Measurements from ENCODE around the gene STK32B. TPM values are rescaled to one million over a fixed set of nuclear protein-coding genes. Genes with fewer than 3 reads are reported as not detected.

The STK32B gene
- total and polyA plus RNA-seq, 2 of the 4 experiments (the other 2 are of a cell fraction), result 5.5 to 6.3 TPM

DNA sequence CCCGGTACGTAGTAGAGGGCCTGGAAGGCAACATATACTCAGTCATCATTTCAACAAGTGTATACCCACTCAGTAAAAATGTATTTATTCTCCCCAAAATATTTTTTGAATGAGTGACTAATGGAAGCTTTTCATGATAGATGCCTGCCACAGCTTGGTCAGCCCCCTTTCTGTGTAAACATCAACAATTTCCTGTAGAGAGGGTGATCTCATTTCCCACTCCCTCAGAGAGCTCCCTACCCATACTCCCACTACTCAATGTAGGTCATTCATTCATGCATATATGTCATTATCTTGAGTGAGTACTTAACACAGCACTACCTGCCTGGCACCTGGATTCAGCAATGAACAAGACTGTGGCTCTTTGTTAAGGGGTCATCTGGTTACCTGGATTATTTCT, 81.9 kb downstream of the STK32B start:
- no peak overlapping the region for H2AK9ac ChIP-seq (replicated peaks; ENCODE audit: low read depth, low read length, poor library complexity)
- DNase-seq (no peak), ATAC-seq (ENCODE audit: low read depth) (no peak)
- no peak overlapping the region for H3K4me2 ChIP-seq (ENCODE audit: low read depth, low read length)
- TF ChIP-seq CHD1 (IDR thresholded peaks at IDR 0.05; ENCODE audit: low read depth, low read length) (no peak), RCOR1 (IDR thresholded peaks at IDR 0.05; ENCODE audit: insufficient replicate concordance, low read length) (no peak), BHLHE40 (IDR thresholded peaks at IDR 0.05; ENCODE audit: low read depth, low read length) (no peak), POLR2A (IDR thresholded peaks at IDR 0.05; ENCODE audit: low read depth, low read length) (no peak), CEBPB (IDR thresholded peaks at IDR 0.05; ENCODE audit: low read depth, low read length) (no peak), MAZ (IDR thresholded peaks at IDR 0.05; ENCODE audit: borderline replicate concordance, low read depth, low read length) (no peak), MXI1 (IDR thresholded peaks at IDR 0.05; ENCODE audit: borderline replicate concordance, low read depth, low read length) (no peak), FOS (IDR thresholded peaks at IDR 0.05; ENCODE audit: low read depth, low read length) (no peak), NFE2L2 (IDR thresholded peaks at IDR 0.05; ENCODE audit: low read depth, low read length) (no peak), RAD21 (IDR thresholded peaks at IDR 0.05; ENCODE audit: low read length) (no peak), ELK1 (IDR thresholded peaks at IDR 0.05; ENCODE audit: borderline replicate concordance, low read depth, low read length) (no peak), RFX5 (IDR thresholded peaks at IDR 0.05; ENCODE audit: low read depth, low read length) (no peak)
- TF ChIP-seq, protein P1, sequence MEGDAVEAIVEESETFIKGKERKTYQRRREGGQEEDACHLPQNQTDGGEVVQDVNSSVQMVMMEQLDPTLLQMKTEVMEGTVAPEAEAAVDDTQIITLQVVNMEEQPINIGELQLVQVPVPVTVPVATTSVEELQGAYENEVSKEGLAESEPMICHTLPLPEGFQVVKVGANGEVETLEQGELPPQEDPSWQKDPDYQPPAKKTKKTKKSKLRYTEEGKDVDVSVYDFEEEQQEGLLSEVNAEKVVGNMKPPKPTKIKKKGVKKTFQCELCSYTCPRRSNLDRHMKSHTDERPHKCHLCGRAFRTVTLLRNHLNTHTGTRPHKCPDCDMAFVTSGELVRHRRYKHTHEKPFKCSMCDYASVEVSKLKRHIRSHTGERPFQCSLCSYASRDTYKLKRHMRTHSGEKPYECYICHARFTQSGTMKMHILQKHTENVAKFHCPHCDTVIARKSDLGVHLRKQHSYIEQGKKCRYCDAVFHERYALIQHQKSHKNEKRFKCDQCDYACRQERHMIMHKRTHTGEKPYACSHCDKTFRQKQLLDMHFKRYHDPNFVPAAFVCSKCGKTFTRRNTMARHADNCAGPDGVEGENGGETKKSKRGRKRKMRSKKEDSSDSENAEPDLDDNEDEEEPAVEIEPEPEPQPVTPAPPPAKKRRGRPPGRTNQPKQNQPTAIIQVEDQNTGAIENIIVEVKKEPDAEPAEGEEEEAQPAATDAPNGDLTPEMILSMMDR (conservative IDR thresholded peaks at IDR 0.05; ENCODE audit: low read depth, low read length), result no peak
- TF ChIP-seq, protein P2, sequence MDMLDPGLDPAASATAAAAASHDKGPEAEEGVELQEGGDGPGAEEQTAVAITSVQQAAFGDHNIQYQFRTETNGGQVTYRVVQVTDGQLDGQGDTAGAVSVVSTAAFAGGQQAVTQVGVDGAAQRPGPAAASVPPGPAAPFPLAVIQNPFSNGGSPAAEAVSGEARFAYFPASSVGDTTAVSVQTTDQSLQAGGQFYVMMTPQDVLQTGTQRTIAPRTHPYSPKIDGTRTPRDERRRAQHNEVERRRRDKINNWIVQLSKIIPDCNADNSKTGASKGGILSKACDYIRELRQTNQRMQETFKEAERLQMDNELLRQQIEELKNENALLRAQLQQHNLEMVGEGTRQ (IDR thresholded peaks at IDR 0.05; ENCODE audit: low read depth, low read length), result no peak
- H3K27me3 ChIP-seq (ENCODE audit: control insufficient read depth, insufficient read depth, low read length), result no peaks in the 10 kb centered on the region
- no peak overlapping the region for H2AK5ac ChIP-seq (ENCODE audit: low read depth, low read length)
- no peak overlapping the region for H2AFZ ChIP-seq (replicated peaks; ENCODE audit: low read length, poor library complexity)
- no peak overlapping the region for H3K27ac ChIP-seq (ENCODE audit: insufficient read depth, low read length)
- WGBS, 2 experiments (ENCODE audit: extremely low coverage in 2 of 2, insufficient read length in 1 of 2), result no CpG with 5 or more reads among the region's 2 CpGs
- no peak overlapping the region for H3K4me3 ChIP-seq (ENCODE audit: insufficient read depth, low read depth, low read length)
- H3K9me3 ChIP-seq (ENCODE audit: control insufficient read depth, insufficient read depth, low read length), result no peaks in the 10 kb centered on the region
- H3K4ac ChIP-seq (ENCODE audit: low read depth, low read length), result no peak overlapping the region
- H3K9me1 ChIP-seq (ENCODE audit: insufficient read depth, low read length), result 0 out of 2 replicates have a peak, but pooled peaks cover 2% of the 10 kb centered on the region
- H3K56ac ChIP-seq (ENCODE audit: extremely low read depth, insufficient read depth, low read length), result no peak overlapping the region
- H3K23ac ChIP-seq (ENCODE audit: low read depth, low read length), result no peak overlapping the region
- in situ Hi-C loops (cut with MboI; ENCODE audit: low sequenced_read_pairs), result no loop called here
- H3K4me1 ChIP-seq (ENCODE audit: control insufficient read depth, insufficient read depth, low read length), result no peaks in the 10 kb centered on the region
- 0 out of 4 replicates have a peak, but pooled peaks cover 0 to 5% of the 10 kb centered on the region in 2 experiments for H3K79me1 ChIP-seq (ENCODE audit: low read depth in 1 of 2, low read length in 2 of 2)
- intact Hi-C loops (cut with micrococcal nuclease), result no loop called here
- no peak overlapping the region for H2BK120ac ChIP-seq (ENCODE audit: low read depth, low read length)
- H3K36me3 ChIP-seq (ENCODE audit: control insufficient read depth, insufficient read depth, low read length), result no peaks in the 10 kb centered on the region
- dilution Hi-C loops (cut with HindIII; ENCODE audit: low sequenced_read_pairs, unreplicated experiment), result no loop called here
- POLR2A ChIA-PET (ENCODE audit: unreplicated experiment), result no interaction called here
- H3K14ac ChIP-seq (replicated peaks; ENCODE audit: low read depth, low read length), result no peak overlapping the region
- no peak overlapping the region for H4K91ac ChIP-seq (ENCODE audit: insufficient read depth, low read depth, low read length)
- no peak overlapping the region for H3K18ac ChIP-seq (ENCODE audit: low read depth, low read length)
- no peak overlapping the region for H4K5ac ChIP-seq (ENCODE audit: low read depth, low read length)
- no peak overlapping the region for H2BK5ac ChIP-seq (ENCODE audit: low read depth, low read length, poor library complexity, severe bottlenecking)
- BruUV-seq (replicated peaks), result no TSS peak
- CTCF ChIA-PET, result no interaction called here
- H2BK15ac ChIP-seq (ENCODE audit: low read depth, low read length), result no peak overlapping the region
- no peak overlapping the region for H4K8ac ChIP-seq (ENCODE audit: low read depth in 2 of 2, low read length in 2 of 2)
- no peak overlapping the region for H2BK20ac ChIP-seq (ENCODE audit: low read depth, low read length)
- no peak overlapping the region for H3K9ac ChIP-seq (ENCODE audit: low read depth, low read length)
- H4K20me1 ChIP-seq (ENCODE audit: insufficient read depth, low read length), result no peaks in the 10 kb centered on the region
